Measurements from ENCODE around the gene RAB21.

The RAB21 gene

GRCh38 chr12:71726548-71726947 is 28.1 kb upstream of the RAB21 start:
- H3K79me2 ChIP-seq (ENCODE audit: low read length) = no peaks in the 10 kb centered on the region
- H3K9ac ChIP-seq (ENCODE audit: low read length) = no peak overlapping the region
- no peaks in the 10 kb centered on the region for H3K4me1 ChIP-seq (ENCODE audit: low read length)
- no peaks in the 10 kb centered on the region for H3K27me3 ChIP-seq (ENCODE audit: low read depth, low read length)
- H3K4me3 ChIP-seq (ENCODE audit: low read length) = no peak overlapping the region
- H3K4me2 ChIP-seq (ENCODE audit: low read length) = no peak overlapping the region
- no peak overlapping the region for H3K27ac ChIP-seq (ENCODE audit: low read length)
- no peaks in the 10 kb centered on the region for H3K36me3 ChIP-seq (replicated peaks; ENCODE audit: low read depth, low read length)
- no peaks in the 10 kb centered on the region for H4K20me1 ChIP-seq (ENCODE audit: insufficient read depth, low read length)
- TF ChIP-seq EZH2phosphoT487 (IDR thresholded peaks at IDR 0.05; ENCODE audit: low read depth) = no peak
- TF ChIP-seq, protein P1, sequence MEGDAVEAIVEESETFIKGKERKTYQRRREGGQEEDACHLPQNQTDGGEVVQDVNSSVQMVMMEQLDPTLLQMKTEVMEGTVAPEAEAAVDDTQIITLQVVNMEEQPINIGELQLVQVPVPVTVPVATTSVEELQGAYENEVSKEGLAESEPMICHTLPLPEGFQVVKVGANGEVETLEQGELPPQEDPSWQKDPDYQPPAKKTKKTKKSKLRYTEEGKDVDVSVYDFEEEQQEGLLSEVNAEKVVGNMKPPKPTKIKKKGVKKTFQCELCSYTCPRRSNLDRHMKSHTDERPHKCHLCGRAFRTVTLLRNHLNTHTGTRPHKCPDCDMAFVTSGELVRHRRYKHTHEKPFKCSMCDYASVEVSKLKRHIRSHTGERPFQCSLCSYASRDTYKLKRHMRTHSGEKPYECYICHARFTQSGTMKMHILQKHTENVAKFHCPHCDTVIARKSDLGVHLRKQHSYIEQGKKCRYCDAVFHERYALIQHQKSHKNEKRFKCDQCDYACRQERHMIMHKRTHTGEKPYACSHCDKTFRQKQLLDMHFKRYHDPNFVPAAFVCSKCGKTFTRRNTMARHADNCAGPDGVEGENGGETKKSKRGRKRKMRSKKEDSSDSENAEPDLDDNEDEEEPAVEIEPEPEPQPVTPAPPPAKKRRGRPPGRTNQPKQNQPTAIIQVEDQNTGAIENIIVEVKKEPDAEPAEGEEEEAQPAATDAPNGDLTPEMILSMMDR (IDR thresholded peaks at IDR 0.05; ENCODE audit: low read depth, low read length) = no peak
- no peaks in the 10 kb centered on the region for H3K9me3 ChIP-seq (ENCODE audit: insufficient read depth, low read length)
- no peak overlapping the region for H2AFZ ChIP-seq (ENCODE audit: low read depth, low read length)

DNA sequence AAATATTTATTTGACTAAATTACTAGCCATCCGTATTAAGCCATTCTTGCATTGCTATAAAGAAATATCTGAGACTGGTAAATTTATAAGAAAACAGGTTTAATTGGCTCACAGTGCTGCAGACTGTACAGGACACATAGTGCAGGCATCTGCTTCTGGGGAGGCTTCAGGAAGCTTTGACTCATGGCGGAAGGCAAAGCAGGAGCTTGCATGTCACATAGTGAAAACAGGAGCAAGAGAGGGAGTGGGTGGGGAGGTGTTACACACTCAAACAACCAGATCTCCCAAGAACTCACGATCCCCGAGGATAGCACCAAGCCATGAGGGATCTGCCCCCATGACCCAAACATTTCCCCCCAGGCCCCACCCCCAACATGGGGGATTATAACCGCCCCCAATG is 26.7 kb upstream of the RAB21 start:
- no peaks in the 10 kb centered on the region for H3K4me1 ChIP-seq (ENCODE audit: low read length)
- no peak overlapping the region for H2AFZ ChIP-seq (ENCODE audit: low read depth, low read length)
- H3K79me2 ChIP-seq (ENCODE audit: low read length) = no peaks in the 10 kb centered on the region
- H3K36me3 ChIP-seq (replicated peaks; ENCODE audit: low read depth, low read length) = no peaks in the 10 kb centered on the region
- H3K27ac ChIP-seq (ENCODE audit: low read length) = no peak overlapping the region
- no peak overlapping the region for H3K4me3 ChIP-seq (ENCODE audit: low read length)
- H3K9me3 ChIP-seq (ENCODE audit: insufficient read depth, low read length) = no peaks in the 10 kb centered on the region
- TF ChIP-seq, protein P1 (IDR thresholded peaks at IDR 0.05; ENCODE audit: low read depth, low read length) = no peak
- TF ChIP-seq EZH2phosphoT487 (IDR thresholded peaks at IDR 0.05; ENCODE audit: low read depth) = no peak
- no peak overlapping the region for H3K4me2 ChIP-seq (ENCODE audit: low read length)
- no peaks in the 10 kb centered on the region for H4K20me1 ChIP-seq (ENCODE audit: insufficient read depth, low read length)
- no peaks in the 10 kb centered on the region for H3K27me3 ChIP-seq (ENCODE audit: low read depth, low read length)
- H3K9ac ChIP-seq (ENCODE audit: low read length) = no peak overlapping the region

GRCh38 chr12:71730936-71731335 is 23.7 kb upstream of the RAB21 start:
- H4K20me1 ChIP-seq (ENCODE audit: insufficient read depth, low read length) = no peaks in the 10 kb centered on the region
- no peaks in the 10 kb centered on the region for H3K79me2 ChIP-seq (ENCODE audit: low read length)
- no peaks in the 10 kb centered on the region for H3K9me3 ChIP-seq (ENCODE audit: insufficient read depth, low read length)

GRCh38 chr12:71731439-71732356 is 23.0 kb upstream of the RAB21 start:
- H3K36me3 ChIP-seq (replicated peaks; ENCODE audit: low read depth, low read length) = no peaks in the 10 kb centered on the region
- H4K20me1 ChIP-seq (ENCODE audit: insufficient read depth, low read length) = no peaks in the 10 kb centered on the region
- H3K4me3 ChIP-seq (ENCODE audit: low read length) = peak overlapping the region; percentile 75
- no peaks in the 10 kb centered on the region for H3K27me3 ChIP-seq (ENCODE audit: low read depth, low read length)
- H3K9me3 ChIP-seq (ENCODE audit: insufficient read depth, low read length) = no peaks in the 10 kb centered on the region
- H3K4me1 ChIP-seq (ENCODE audit: low read length) = no peaks in the 10 kb centered on the region
- no peaks in the 10 kb centered on the region for H3K79me2 ChIP-seq (ENCODE audit: low read length)
- peak overlapping the region; percentile 35; the same call in 1 of the 2 replicates for H3K9ac ChIP-seq (ENCODE audit: low read length)
- TF ChIP-seq, protein P1 (IDR thresholded peaks at IDR 0.05; ENCODE audit: low read depth, low read length) = peak; percentile 43
- no peak for TF ChIP-seq EZH2phosphoT487 (IDR thresholded peaks at IDR 0.05; ENCODE audit: low read depth)
- peak overlapping the region; percentile 98 for H3K4me2 ChIP-seq (ENCODE audit: low read length)
- peak overlapping the region; percentile 98 for H2AFZ ChIP-seq (ENCODE audit: low read depth, low read length)
- H3K27ac ChIP-seq (ENCODE audit: low read length) = no peak overlapping the region

More at GRCh38 chr12:71730936-71731335, 23.7 kb upstream of the RAB21 start:
- Histone ChIP-seq H3K4me3 (ENCODE audit: low read length) (no peak overlapping the region), H2AFZ (ENCODE audit: low read depth, low read length) (no peak overlapping the region), H3K27ac (ENCODE audit: low read length) (no peak overlapping the region), H3K9ac (ENCODE audit: low read length) (no peak overlapping the region), H3K27me3 (ENCODE audit: low read depth, low read length) (no peaks in the 10 kb centered on the region), H3K4me2 (ENCODE audit: low read length) (no peak overlapping the region), H3K4me1 (ENCODE audit: low read length) (no peaks in the 10 kb centered on the region), H3K36me3 (replicated peaks; ENCODE audit: low read depth, low read length) (no peaks in the 10 kb centered on the region)
- no peak for TF ChIP-seq EZH2phosphoT487 (IDR thresholded peaks at IDR 0.05; ENCODE audit: low read depth)
- TF ChIP-seq, protein P1 (IDR thresholded peaks at IDR 0.05; ENCODE audit: low read depth, low read length) = no peak
